Measurements from ENCODE around the gene EML1.

GRCh38 chr14:99824776-99825175 lies 31.6 kb downstream of the EML1 start:
- TF ChIP-seq CTCF (IDR thresholded peaks at IDR 0.05) (no peak), POLR2A (IDR thresholded peaks at IDR 0.05) (no peak)

Measured in body of pancreas (tissue), 4 donors.